ENCODE data around the gene USP47.

- TF ChIP-seq CTCF (conservative IDR thresholded peaks at IDR 0.05; ENCODE audit: low read length): no peak
- TF ChIP-seq EZH2phosphoT487 (IDR thresholded peaks at IDR 0.05; ENCODE audit: borderline replicate concordance, low read depth, low read length): no peak
Measured at GRCh38 chr11:11971906-11972547, 130.3 kb downstream of the USP47 start.
